Suprapubic skin (tissue), 4 donors: ENCODE measurements around the gene FBXO40.

ENCODE experiments used
- EP300 ChIP-seq: sonication (generic); formaldehyde crosslinking; IDR thresholded peaks from one replicate; pipeline ENCODE4 v1.6.1; 2017; ENCODE audit warnings: antibody characterized with exemption
- POLR2A ChIP-seq, 2 donors: fragments of 450-650 bp; IDR thresholded peaks; one replicate each; pipeline ENCODE4 v1.6.1; 2017; ENCODE audit warnings: antibody characterized with exemption in 2 of 2, mild to moderate bottlenecking in 2 of 2, moderate library complexity in 2 of 2
- POLR2AphosphoS5 ChIP-seq, 3 donors: sonication (generic); formaldehyde crosslinking; IDR thresholded peaks; one replicate each; pipeline ENCODE4 v1.6.1; 2017; ENCODE audit warnings: antibody characterized with exemption in 3 of 3
- TF ChIP-seq, protein P1 (sequence below), 2 donors: fragments of 200-600 bp in 1 of 2; fragments of 450-650 bp in 1 of 2; sonication (generic) in 1 of 2; IDR thresholded peaks; one replicate each; pipeline ENCODE4 v1.5.1; 2016 to 2019; ENCODE audit warnings: antibody characterized with exemption in 2 of 2, mild to moderate bottlenecking in 1 of 2, moderate library complexity in 1 of 2

GRCh38 chr3:121592856-121593702 is at the start of gene FBXO40:
- TF ChIP-seq, protein P1, sequence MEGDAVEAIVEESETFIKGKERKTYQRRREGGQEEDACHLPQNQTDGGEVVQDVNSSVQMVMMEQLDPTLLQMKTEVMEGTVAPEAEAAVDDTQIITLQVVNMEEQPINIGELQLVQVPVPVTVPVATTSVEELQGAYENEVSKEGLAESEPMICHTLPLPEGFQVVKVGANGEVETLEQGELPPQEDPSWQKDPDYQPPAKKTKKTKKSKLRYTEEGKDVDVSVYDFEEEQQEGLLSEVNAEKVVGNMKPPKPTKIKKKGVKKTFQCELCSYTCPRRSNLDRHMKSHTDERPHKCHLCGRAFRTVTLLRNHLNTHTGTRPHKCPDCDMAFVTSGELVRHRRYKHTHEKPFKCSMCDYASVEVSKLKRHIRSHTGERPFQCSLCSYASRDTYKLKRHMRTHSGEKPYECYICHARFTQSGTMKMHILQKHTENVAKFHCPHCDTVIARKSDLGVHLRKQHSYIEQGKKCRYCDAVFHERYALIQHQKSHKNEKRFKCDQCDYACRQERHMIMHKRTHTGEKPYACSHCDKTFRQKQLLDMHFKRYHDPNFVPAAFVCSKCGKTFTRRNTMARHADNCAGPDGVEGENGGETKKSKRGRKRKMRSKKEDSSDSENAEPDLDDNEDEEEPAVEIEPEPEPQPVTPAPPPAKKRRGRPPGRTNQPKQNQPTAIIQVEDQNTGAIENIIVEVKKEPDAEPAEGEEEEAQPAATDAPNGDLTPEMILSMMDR (IDR thresholded peaks at IDR 0.05): no peak
- no peak for TF ChIP-seq POLR2A (IDR thresholded peaks at IDR 0.05)
- TF ChIP-seq EP300: no peak
- TF ChIP-seq POLR2AphosphoS5 (IDR thresholded peaks at IDR 0.05): no peak
